ENCODE data around the gene EBF3. TPM values are rescaled to one million over a fixed set of nuclear protein-coding genes. Genes with fewer than 3 reads are reported as not detected.

The EBF3 gene
- total and polyA plus RNA-seq, 9 of the 15 experiments (the other 6 are each of a cell fraction or from before 2014, with no cell fraction given), result not detected

- intact Hi-C loops (cut with micrococcal nuclease) (no loop called here), in situ Hi-C loops (cut with MboI) (no loop called here)
- H3K9ac ChIP-seq (ENCODE audit: insufficient read depth in 1 of 2, low read depth in 2 of 2, low read length in 2 of 2), result no peak overlapping the region
- H3K9me1 ChIP-seq (ENCODE audit: control insufficient read depth, insufficient read depth, low read length), result no peaks in the 10 kb centered on the region
- H3K27me3 ChIP-seq (ENCODE audit: control insufficient read depth in 2 of 2, insufficient read depth in 2 of 2, low read length in 2 of 2), result peaks cover 3 to 55% of the 10 kb centered on the region in 2 experiments; a peak in 3 of 5 replicates
- H3K27ac ChIP-seq (ENCODE audit: extremely low read depth, low read depth, low read length), result no peak overlapping the region
- H4K20me1 ChIP-seq (replicated peaks; ENCODE audit: control insufficient read depth, insufficient read depth, low read length), result no peaks in the 10 kb centered on the region
- DNase-seq (ENCODE audit: extremely low read depth in 1 of 4, low spot score in 3 of 4) (no peak), FAIRE-seq (no peak), ATAC-seq (no peak)
- H3K9me3 ChIP-seq (replicated peaks; ENCODE audit: control insufficient read depth, insufficient read depth, low read depth, low read length), result no peaks in the 10 kb centered on the region
- ChIA-PET POLR2A (no interaction called here), CTCF (ENCODE audit: low intra/inter-chr PET ratio) (no interaction called here)
- H2AFZ ChIP-seq (ENCODE audit: low read depth, low read length), result no peak overlapping the region
- no peaks in the 10 kb centered on the region for H3K36me3 ChIP-seq (ENCODE audit: control insufficient read depth, insufficient read depth, low read length)
- H3K4me3 ChIP-seq, result no peak overlapping the region
- no peaks in the 10 kb centered on the region for H3K4me1 ChIP-seq (replicated peaks in 1 of 2; ENCODE audit: control insufficient read depth in 2 of 2, insufficient read depth in 2 of 2, low read length in 2 of 2)
- BruUV-seq (replicated peaks), result no TSS peak
- WGBS (ENCODE audit: insufficient coverage, low coverage, missing lambda C conversion rate), result 12% methylated on average over 18 of the region's 19 CpGs
- H3K79me2 ChIP-seq (ENCODE audit: control insufficient read depth, insufficient read depth, low read length), result no peaks in the 10 kb centered on the region
- no peak for TF ChIP-seq ZNF217 (CRISPR knock-in tag; IDR thresholded peaks at IDR 0.05)
- TF ChIP-seq MITF (IDR thresholded peaks at IDR 0.05), result no peak
- no peak for TF ChIP-seq GATA2 (CRISPR knock-in tag; IDR thresholded peaks at IDR 0.05)
- TF ChIP-seq CEBPG (CRISPR knock-in tag; IDR thresholded peaks at IDR 0.05), result no peak
- no peak for TF ChIP-seq CEBPG (tag; conservative IDR thresholded peaks at IDR 0.05 in 1 of 2, IDR thresholded peaks at IDR 0.05 in 1 of 2)
- TF ChIP-seq NCOA2 (IDR thresholded peaks at IDR 0.05; ENCODE audit: partially characterized antibody in 2 of 2), result no peak
- TF ChIP-seq DIDO1 (tag; IDR thresholded peaks at IDR 0.05; ENCODE audit: low read depth), result no peak
- TF ChIP-seq MEF2A (IDR thresholded peaks at IDR 0.05; ENCODE audit: control insufficient read depth, low read depth, low read length), result no peak
- no peak for TF ChIP-seq ARID4B (CRISPR knock-in tag; IDR thresholded peaks at IDR 0.05)
- no peak for TF ChIP-seq FOSL1 (tag; conservative IDR thresholded peaks at IDR 0.05)
- no peak for TF ChIP-seq TFE3 (CRISPR knock-in tag; IDR thresholded peaks at IDR 0.05)
- no peak overlapping the region for H3K4me2 ChIP-seq (ENCODE audit: insufficient read depth, low read length)
These were observed 115.2 kb downstream of the EBF3 start for GRCh38 chr10:129848696-129849451.
